Umbilical cord (tissue), 2 donors: ENCODE data around the gene RRP1. TPM values are rescaled to one million over a fixed set of nuclear protein-coding genes. Genes with fewer than 3 reads are reported as not detected.
"Not testable (repeated sequence)": the region's sequence is repeated elsewhere in the genome, so short reads cannot be mapped to it uniquely, and the experiment has no call there.

Experiments used
- DNase-seq: peaks from one replicate; pipeline ENCODE4 v3.0.0-alpha.2; 2015; ENCODE audit warnings: low spot score
- total RNA-seq: library from RNA; depleted of rRNA; stranded (reverse); fragments of >200 nt; gene quantifications from one replicate; pipeline ENCODE4 v1.2.3, GENCODE V29; 2014; ENCODE audit warnings: low replicate concordance; ENCODE audit not compliant: insufficient read depth

RRP1 gene
- total RNA-seq, 1 donor from 2014 or later, result 12.3 TPM

DNA sequence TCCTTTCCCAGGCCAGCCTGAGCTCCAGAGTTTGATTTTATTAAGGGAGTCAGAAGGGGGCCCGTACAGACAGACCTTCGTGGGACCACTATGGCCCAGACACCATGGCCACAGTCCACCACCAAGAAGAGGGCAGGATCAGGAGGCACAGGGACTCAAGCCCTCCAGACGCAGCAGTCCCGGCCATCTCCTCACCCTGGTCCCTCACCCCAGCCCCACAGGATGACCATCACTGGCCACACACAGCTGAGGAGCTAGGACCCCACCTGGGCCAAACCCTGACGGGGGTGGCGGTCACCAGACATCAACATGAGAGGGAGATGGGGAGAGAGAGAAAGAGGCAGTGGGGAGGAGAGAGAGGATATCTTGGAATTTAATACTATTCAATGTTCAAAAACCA is 46.5 kb downstream of the RRP1 start:
- no peak for DNase-seq

DNA sequence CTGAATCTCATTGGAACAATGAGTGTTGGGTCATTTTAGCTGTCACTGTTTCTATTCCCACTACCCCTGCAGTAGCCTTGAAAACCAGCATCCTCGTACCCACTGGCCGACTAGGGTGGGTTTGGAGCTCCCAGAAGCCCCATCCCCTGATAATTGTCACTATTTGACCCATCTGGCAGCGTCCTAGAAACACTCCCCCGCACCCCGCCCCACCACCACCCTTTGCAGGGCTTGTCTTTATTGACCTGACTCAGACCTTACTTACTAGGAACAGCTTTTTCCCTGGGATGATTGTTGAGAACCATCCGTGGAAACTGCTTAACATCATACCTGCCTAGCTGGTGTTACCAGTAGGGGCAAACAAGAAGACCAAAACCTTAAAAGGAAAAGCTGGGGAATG is 47.2 kb downstream of the RRP1 start:
- no peak for DNase-seq

DNA sequence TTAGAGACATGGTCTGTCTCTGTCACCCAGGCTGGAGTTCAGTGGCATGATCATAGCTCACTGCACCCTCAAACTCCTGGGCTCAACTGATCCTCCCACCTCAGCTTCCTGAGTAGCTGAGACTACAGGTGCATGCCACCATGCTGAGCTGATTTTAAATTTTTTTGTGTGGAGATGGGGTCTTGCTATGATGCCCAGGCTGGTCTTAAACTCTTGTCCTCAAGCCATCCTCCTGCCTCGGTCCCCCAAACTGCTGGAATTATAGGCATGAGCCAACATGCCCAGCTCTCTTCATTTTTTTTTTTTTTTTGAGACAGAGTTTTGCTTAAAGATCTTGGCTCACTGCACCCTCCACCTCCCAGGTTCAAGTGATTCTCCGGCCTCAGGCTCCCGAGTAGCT is 50.9 kb downstream of the RRP1 start:
- no peak for DNase-seq

DNA sequence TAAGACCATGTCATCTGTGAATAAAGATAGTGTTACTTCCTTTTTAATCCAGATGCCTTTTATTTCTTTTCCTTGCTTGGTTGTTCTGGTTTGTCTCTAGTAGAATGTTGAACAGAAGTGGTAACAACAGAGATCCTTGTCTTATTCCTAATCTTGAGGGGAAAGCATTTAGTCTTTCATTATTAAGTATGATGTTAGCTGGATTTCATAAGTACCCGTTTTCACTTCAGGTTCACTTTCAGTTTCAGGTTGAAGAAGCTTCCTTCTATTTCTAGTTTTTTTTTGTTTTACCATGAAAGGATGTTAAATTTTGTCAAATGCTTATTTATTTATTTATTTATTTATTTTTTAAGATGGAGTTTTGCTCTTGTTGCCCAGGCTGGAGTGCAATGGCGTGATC is 53.4 kb downstream of the RRP1 start:
- no peak for DNase-seq

DNA sequence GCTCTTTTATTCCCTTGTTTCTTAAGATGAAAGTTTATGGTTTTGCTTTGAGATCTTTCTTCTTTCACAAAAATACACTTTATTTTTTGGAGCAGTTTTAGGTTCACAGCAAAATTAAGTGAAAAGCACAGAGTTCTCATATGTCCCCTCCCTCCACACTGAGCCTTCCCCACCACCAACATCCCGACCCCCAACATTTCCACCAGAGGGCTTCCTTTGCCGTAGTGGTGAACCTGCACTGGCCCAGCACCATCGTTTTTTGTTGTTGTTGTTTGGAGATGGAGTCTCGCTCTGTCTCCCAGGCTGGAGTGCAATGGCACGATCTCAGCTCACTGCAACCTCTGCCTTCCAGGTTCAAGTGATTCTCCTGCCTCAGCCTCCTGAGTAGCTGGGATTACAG is 55.5 kb downstream of the RRP1 start:
- not testable (repeated sequence) for DNase-seq

DNA sequence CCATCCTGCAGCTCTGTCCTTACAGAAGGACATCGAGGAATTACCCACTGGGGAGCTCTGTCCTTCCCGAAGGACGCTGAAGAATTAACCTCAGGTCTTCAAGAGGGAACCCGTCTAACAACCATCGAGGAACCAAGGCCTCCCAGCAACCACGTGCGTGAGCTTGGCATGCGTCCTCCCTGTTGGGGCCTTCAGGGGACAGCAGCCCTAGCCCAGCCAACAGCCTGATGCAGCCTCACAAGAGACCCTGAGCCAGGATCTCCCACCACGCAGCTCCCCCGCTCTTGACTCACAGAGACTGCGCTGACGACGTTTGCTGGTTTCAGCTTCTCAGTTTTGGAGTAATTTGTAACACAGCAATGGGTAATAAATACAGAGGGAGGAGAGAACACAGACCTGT is 56.0 kb downstream of the RRP1 start:
- no peak for DNase-seq

DNA sequence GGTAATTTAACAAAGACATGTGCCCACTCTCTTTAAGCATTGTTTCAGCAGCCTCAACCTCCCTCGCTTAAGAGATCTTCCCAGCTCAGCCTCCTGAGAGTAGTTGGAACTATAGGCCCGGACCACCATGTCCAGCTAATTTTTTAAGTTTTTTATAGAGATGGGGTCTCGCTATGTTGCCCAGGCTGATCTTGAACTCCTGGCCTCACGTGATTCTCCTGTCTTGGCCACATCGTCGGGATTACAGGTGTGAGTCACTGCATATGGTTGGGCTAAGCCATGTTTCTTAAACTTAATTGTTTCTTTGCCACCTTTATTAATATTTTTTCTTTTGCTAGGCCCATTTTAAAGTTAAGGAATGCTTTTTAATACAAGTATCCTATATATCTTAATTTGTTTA is 57.1 kb downstream of the RRP1 start:
- no peak for DNase-seq

DNA sequence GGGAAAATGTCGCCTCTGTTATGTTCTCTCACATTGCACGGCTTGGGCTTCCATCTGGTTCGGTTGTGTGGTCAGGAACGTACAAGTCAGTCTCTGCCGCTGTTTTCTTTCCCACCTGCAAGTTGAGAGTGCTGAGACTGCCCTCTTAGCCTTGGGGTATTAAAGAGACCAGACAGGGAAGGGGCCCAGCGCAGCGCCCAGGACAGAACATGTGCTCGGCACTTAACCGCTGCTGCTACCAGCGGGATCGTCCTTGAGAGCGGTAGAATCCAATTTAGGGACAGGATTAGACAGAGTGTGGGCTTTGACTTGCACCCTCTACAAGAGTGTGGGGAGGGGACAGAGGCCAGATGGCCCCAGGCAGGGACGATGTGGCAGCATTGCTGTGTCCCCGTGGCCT is 57.9 kb downstream of the RRP1 start:
- DNase-seq, result no peak

DNA sequence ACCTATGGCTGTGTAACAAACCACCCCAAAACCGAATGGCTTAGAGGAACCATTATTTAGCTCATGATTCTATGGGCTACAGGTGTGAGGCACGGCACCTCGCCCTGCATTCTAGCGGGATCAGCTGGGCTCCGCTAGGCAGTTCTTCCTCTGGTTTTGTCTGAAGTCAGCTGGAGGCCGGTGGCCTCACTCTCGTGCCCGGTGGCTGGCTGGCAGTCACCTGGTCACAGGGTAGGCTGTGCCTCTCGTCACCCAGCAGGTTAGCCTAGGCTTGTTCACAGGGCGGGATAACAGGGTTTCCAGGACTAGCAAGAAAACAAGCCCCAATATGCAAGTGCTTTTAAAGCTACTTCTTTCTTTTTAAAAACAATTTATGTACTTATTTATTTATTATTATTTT is 59.4 kb downstream of the RRP1 start:
- no peak for DNase-seq

DNA sequence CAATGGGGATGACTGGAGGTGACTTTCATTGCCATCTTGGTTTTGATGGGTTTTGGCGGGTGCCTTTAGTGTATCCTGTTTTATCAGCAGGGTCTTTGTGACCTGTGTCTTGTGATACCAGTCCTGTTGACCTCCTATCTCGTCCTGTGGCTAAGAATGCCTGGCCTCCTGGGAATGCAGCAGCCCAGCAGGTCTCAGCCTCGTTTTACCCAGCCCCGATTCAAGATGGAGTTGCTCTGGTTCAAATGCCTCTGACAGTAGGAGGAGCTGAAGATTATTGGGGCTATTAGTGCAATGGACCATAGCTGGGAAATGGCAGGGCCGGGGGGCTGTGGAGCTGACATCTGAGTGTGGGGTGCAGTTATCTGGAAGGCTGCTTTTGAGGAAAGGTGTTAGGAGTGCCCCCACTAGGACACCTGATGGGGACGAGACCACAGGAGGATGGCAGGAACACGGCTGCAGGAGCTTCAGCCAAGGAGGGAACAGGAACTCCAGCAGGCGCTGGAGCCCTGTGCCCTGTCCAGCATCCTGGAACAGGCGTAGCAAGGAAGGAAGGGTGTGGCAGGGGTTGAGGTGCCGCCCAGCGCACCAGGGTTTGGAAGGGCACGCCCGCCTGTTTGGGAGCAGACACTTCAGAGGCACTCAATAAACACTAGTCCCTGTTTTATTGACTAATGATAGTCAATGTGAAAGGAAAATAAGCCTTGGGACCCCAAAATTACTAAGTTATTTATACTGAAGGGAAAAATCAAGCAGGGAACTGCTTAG is 60.3 kb downstream of the RRP1 start:
- no peak for DNase-seq

DNA sequence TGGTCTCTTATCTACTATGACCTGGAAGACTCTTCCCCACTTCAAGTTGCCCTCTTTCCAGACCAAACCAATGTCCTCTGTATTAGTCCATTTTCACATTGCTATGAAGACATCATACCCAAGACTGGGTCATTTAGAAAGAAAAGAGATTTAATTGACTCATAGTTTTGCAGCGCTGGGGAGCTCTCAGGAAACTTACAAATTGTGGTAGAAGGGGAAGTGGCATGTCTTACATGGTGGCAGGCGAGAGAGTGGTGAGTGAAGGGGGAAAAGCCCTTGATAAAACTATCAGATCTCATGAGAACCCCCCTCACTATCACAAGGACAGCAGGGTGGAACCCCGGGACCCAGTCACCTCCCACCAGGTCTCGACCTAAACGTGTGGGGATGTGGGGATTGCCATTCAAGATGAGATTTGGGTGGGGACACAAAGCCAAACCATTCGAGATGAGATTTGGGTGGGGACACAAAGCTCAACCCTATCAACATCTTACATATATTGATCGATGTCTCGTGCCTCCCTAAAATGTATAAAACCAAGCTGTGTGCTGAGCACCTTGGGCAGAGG is 61.4 kb downstream of the RRP1 start:
- no peak for DNase-seq

DNA sequence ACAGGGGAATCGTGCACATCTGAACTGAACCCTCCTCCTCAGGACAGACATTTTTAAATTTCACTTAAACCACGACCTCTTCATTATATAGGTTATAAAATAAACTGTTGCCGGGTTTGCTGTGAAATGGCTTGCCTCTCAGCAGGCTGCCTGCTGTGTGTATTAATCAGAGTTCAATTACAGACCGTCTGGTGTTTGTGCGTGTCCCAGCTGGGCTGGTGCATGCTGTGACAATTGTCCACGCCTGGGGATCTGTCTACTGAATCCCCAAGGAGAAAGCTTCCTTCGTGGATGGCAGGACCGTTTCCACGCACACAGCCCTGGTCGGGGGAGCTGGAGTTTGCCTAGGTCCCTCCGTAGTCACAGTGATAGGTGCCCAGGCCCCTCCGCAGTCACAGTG is 62.2 kb downstream of the RRP1 start:
- DNase-seq, result no peak

DNA sequence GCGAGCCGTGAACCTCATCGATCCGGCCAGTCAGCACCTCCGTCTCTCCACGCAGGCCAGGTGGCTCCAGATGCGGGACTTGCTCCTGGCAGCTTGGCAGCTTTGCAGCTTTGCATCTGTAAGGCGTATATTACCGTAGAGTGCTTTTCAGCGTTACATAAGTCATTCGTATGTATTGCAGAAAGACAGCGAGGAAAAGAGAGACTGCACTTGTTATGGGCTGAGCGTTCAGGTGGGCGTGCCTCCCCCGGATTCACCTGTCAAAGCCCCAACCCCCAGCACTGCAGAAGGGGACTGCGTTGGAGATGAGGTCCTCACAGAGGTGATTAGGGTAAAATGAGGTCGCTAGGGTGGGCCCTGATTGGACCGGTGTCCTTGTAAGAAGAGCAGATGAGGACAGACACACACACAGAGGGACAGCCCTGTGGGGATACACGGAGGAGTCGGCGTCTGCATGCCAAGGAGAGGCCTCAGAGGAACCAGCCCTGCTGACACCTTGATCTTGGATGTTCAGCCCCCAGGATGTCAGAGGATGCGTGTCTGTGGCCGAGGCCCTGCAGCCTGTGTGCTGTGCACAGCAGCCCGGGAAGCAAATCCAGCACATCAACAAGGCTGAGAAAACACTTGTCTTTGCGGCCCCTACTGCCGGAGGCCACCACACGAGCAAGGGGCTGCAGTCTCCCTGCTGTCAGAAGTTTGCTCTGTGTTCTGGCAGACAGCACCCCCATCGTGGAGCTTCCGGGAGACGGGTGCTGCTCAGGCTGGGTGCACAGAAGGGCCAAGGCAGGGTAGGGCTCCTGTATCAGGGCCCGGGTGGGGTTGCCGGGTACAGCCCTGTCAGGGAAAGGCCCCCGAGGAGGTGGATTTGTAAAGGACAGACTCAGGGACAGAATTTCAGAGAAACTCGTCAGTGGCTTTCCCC is 64.7 kb downstream of the RRP1 start:
- DNase-seq, result no peak

Other genes starting within 250 kb of the RRP1 start
- gene HSF2BP, start 130.1 kb upstream of the RRP1 start, total RNA-seq, result 11.8 TPM
- 16.1 TPM for gene RRP1B, start 130.0 kb upstream of the RRP1 start, total RNA-seq
- 34.2 TPM for gene PDXK, start 70.4 kb upstream of the RRP1 start, total RNA-seq
- gene CSTB, start 13.3 kb upstream of the RRP1 start, total RNA-seq, result 7.7 TPM
- gene AGPAT3, start 75.6 kb downstream of the RRP1 start, total RNA-seq, result 33.9 TPM
- gene TRAPPC10, start 222.7 kb downstream of the RRP1 start, total RNA-seq, result 18.5 TPM